PC-9 (cell line): ENCODE measurements around the gene NUP210.

Source experiments
- EZH2 ChIP-seq: fragments of 200-600 bp; sonication (generic); IDR thresholded peaks from 2 replicates; pipeline ENCODE4 v1.8.0; 2017; ENCODE audit warnings: antibody characterized with exemption, low read depth
- TF ChIP-seq, protein P1 (sequence below): fragments of 200-600 bp; sonication (generic); conservative IDR thresholded peaks from 2 replicates; pipeline ENCODE4 v1.6.1; 2017; ENCODE audit warnings: mixed run types, antibody characterized with exemption, mild to moderate bottlenecking, moderate library complexity

DNA sequence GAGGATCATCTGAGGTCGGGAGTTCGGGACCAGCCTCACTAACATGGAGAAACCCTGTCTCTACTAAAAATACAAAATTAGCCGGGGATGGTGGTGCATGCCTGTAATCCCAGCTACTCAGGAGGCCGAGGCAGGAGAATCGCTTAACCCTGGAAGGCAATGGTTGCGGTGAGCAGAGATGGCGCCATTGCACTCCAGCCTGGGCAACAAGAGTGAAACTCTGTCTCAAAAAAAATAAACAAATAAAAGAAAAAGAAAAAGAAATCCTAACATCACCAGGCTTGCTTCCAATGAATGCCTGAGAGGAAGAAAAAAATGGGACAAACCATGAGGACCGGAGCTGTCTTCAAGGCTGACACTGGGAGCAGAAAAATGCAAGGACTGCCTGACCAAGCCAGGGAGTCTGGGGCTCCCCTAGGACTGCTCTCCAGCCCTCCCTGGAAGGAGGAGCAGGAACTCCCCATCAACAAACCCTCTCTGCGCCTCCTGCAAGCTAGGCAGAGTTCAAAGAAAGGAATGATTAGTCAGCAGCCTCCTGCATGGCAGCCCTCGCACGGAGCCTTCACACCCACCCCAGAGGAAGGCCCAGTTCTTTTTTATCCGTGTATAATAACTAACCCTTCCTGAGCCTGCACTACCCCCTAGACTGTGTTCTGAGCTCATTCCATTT, 55.4 kb downstream of the NUP210 start:
- no peak for TF ChIP-seq EZH2
- TF ChIP-seq, protein P1, sequence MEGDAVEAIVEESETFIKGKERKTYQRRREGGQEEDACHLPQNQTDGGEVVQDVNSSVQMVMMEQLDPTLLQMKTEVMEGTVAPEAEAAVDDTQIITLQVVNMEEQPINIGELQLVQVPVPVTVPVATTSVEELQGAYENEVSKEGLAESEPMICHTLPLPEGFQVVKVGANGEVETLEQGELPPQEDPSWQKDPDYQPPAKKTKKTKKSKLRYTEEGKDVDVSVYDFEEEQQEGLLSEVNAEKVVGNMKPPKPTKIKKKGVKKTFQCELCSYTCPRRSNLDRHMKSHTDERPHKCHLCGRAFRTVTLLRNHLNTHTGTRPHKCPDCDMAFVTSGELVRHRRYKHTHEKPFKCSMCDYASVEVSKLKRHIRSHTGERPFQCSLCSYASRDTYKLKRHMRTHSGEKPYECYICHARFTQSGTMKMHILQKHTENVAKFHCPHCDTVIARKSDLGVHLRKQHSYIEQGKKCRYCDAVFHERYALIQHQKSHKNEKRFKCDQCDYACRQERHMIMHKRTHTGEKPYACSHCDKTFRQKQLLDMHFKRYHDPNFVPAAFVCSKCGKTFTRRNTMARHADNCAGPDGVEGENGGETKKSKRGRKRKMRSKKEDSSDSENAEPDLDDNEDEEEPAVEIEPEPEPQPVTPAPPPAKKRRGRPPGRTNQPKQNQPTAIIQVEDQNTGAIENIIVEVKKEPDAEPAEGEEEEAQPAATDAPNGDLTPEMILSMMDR = no peak
